Erythroblast (primary cell): ENCODE data around the gene SCN2A.

Experiments used
- GATA1 ChIP-seq: IDR thresholded peaks from 2 replicates; pipeline ENCODE4 v1.6.1; 2011; ENCODE audit warnings: low read depth, mild to moderate bottlenecking, control low read depth, low read length, moderate library complexity
- POLR2A ChIP-seq: IDR thresholded peaks from 2 replicates; pipeline ENCODE4 v1.6.1; 2011; ENCODE audit warnings: mild to moderate bottlenecking, low read length

GRCh38 chr2:165406173-165406572 is 167.0 kb downstream of the SCN2A start:
- no peak for TF ChIP-seq POLR2A
- no peak for TF ChIP-seq GATA1
